ENCODE results near the gene LRP3. TPM values are rescaled to one million over a fixed set of nuclear protein-coding genes. Genes with fewer than 3 reads are reported as not detected.

Gene LRP3
- total RNA-seq, 1 donor from 2014 or later = 9.0 TPM

- DNase-seq (ENCODE audit: low read depth) (no peak), FAIRE-seq (no peak)
- Histone ChIP-seq H3K4me3 (ENCODE audit: low read depth, low read length) (no peak overlapping the region), H3K27me3 (ENCODE audit: control insufficient read depth, insufficient read depth, low read length) (no peaks in the 10 kb centered on the region), H3K36me3 (ENCODE audit: control insufficient read depth, insufficient read depth, low read length) (no peaks in the 10 kb centered on the region)
- no peak for TF ChIP-seq CTCF (IDR thresholded peaks at IDR 0.05; ENCODE audit: insufficient read depth, low read length, severe bottlenecking)
These were observed 19.9 kb upstream of the LRP3 start for GRCh38 chr19:33174186-33174585.

DNA sequence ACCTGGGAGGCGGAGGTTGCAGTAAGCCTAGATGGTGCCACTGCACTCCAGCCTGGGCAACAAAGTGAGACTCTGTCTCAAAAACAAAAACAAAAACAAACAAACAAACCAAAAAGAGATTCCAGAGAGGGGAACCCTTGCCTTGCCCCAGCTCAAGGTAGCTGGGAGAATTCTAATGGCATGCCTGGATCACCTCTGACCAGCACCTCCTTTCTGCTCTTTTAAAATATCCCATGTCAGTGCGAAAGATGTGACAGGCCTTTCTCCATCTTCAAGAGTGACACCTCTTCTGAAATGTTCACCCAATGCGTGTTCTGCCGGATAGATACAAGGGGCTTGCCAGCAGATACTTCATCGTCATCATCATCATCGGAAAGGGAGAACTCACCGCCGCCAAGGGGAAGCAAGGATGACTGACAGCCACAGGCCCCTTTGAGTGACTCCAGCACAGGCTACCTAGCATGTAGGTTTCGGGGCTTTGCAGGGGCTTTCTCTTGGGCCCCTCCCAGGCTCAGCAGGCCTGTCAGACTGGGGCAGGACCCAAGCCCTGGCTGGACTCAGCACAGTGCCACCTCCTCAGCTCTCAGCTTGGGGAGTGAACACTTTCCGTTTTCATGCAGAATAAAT, 18.9 kb upstream of the LRP3 start:
- FAIRE-seq (no peak), DNase-seq (ENCODE audit: low read depth) (no peak)
- no peaks in the 10 kb centered on the region for H3K36me3 ChIP-seq (ENCODE audit: control insufficient read depth, insufficient read depth, low read length)
- no peak for TF ChIP-seq CTCF (IDR thresholded peaks at IDR 0.05; ENCODE audit: insufficient read depth, low read length, severe bottlenecking)
- no peak overlapping the region for H3K4me3 ChIP-seq (ENCODE audit: low read depth, low read length)
- no peaks in the 10 kb centered on the region for H3K27me3 ChIP-seq (ENCODE audit: control insufficient read depth, insufficient read depth, low read length)

GRCh38 chr19:33175886-33176669, 18.1 kb upstream of the LRP3 start:
- Histone ChIP-seq H3K27me3 (ENCODE audit: control insufficient read depth, insufficient read depth, low read length) (no peaks in the 10 kb centered on the region), H3K36me3 (ENCODE audit: control insufficient read depth, insufficient read depth, low read length) (no peaks in the 10 kb centered on the region), H3K4me3 (ENCODE audit: low read depth, low read length) (peak overlapping the region; percentile 86)
- DNase-seq (ENCODE audit: low read depth) (no peak), FAIRE-seq (peak; percentile 32)
- no peak for TF ChIP-seq CTCF (IDR thresholded peaks at IDR 0.05; ENCODE audit: insufficient read depth, low read length, severe bottlenecking)

DNA sequence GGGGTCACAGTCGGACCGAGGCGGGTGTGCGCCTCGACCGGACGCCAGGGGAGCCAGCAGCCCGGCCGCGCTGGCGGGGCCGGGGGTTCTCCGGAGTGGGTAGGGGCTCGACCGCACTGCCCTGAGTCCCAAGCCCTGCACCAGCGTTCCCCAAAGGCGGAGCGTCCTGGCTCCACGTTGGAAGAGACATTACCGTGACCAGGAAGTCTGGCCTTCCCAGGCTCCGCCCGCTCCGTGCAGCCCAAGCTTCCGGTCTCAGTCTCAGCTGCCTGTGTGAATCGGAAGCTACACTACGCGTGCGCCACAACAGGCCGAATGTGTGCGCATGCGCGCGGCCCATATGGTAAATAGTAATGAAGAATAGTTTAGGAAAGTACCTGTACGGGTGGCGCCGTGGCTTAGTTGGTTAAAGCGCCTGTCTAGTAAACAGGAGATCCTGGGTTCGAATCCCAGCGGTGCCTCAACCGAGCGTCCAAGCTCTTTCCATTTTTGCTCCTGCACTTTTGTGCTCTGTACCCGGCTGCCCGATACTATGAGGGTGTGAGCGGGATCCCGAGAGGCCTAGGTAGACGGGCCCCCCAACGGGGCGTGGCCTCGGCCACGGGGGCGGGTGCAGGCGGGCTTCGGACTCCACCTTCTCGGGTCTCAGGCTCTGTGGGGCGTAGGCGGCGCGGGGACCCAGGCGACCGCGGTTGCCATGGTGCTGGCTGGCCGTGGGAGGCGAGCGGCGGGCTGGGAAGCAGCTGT, 17.3 kb upstream of the LRP3 start:
- no peak for FAIRE-seq

GRCh38 chr19:33177417-33177979, 16.6 kb upstream of the LRP3 start:
- FAIRE-seq (no peak), DNase-seq (ENCODE audit: low read depth) (peak; percentile 24)
- Histone ChIP-seq H3K27me3 (ENCODE audit: control insufficient read depth, insufficient read depth, low read length) (no peaks in the 10 kb centered on the region), H3K36me3 (ENCODE audit: control insufficient read depth, insufficient read depth, low read length) (no peaks in the 10 kb centered on the region), H3K4me3 (ENCODE audit: low read depth, low read length) (peak overlapping the region; percentile 59)
- TF ChIP-seq CTCF (IDR thresholded peaks at IDR 0.05; ENCODE audit: insufficient read depth, low read length, severe bottlenecking) = peak; percentile 46

More for the DNA sequence above, 17.3 kb upstream of the LRP3 start:
- Histone ChIP-seq H3K4me3 (ENCODE audit: low read depth, low read length) (peak overlapping the region; percentile 86), H3K27me3 (ENCODE audit: control insufficient read depth, insufficient read depth, low read length) (no peaks in the 10 kb centered on the region), H3K36me3 (ENCODE audit: control insufficient read depth, insufficient read depth, low read length) (no peaks in the 10 kb centered on the region)
- TF ChIP-seq CTCF (IDR thresholded peaks at IDR 0.05; ENCODE audit: insufficient read depth, low read length, severe bottlenecking) = peak; percentile 17
- peak; percentile 93 for DNase-seq (ENCODE audit: low read depth)
